VCaP (cell line): ENCODE measurements around the gene FAM187B.
"Not testable (repeated sequence)": the region's sequence is repeated elsewhere in the genome, so short reads cannot be mapped to it uniquely, and the experiment has no call there.

Experiments used
- H3K27ac ChIP-seq: fragments of 450-650 bp; 2 replicates; pipeline ENCODE4 v1.5.1; 2017
- CTCF ChIP-seq: fragments of 450-650 bp; conservative IDR thresholded peaks from 2 replicates; pipeline ENCODE4 v1.5.1; 2017; ENCODE audit warnings: mild to moderate bottlenecking, moderate library complexity

The FAM187B gene

GRCh38 chr19:35202722-35203688 lies 25.5 kb downstream of the FAM187B start:
- no peak for TF ChIP-seq CTCF
- H3K27ac ChIP-seq: no peak overlapping the region

- H3K27ac ChIP-seq: no peak overlapping the region
- no peak for TF ChIP-seq CTCF
Observed at GRCh38 chr19:35199481-35199880, 29.1 kb downstream of the FAM187B start.

GRCh38 chr19:35196861-35197260 lies 31.7 kb downstream of the FAM187B start:
- not testable (repeated sequence) for H3K27ac ChIP-seq

- no peak overlapping the region for H3K27ac ChIP-seq
- TF ChIP-seq CTCF: no peak
Observed at GRCh38 chr19:35195830-35196229, 32.7 kb downstream of the FAM187B start.

GRCh38 chr19:35194012-35194984 lies 34.2 kb downstream of the FAM187B start:
- no peak overlapping the region for H3K27ac ChIP-seq
- no peak for TF ChIP-seq CTCF

GRCh38 chr19:35184884-35185283 lies 43.7 kb downstream of the FAM187B start:
- no peak for TF ChIP-seq CTCF
- no peak overlapping the region for H3K27ac ChIP-seq

- TF ChIP-seq CTCF: no peak
- H3K27ac ChIP-seq: no peak overlapping the region
Observed at GRCh38 chr19:35184267-35184666, 44.3 kb downstream of the FAM187B start.
